OCI-LY7 (cell line): ENCODE measurements around the gene TGM5. TPM values are rescaled to one million over a fixed set of nuclear protein-coding genes. Genes with fewer than 3 reads are reported as not detected.

ENCODE experiments used
- BruUV-seq: library from RNA; stranded (reverse); fragments of 400-500 nt; replicated peaks from 2 replicates; lab custom pipeline; 2021; lab: Mats Ljungman, UMichigan
- CTCF ChIA-PET: fragments of 300-600 bp; sonication (Branson Sonifier 250); formaldehyde crosslinking; loops from one replicate; lab custom pipeline; 2022; ENCODE audit warnings: antibody characterized with exemption; ENCODE audit not compliant: unreplicated experiment; lab: Charles Lee
- POLR2A ChIA-PET: fragments of 300-600 bp; sonication (Branson Sonifier 250); formaldehyde crosslinking; loops from one replicate; lab custom pipeline; 2022; ENCODE audit warnings: antibody characterized with exemption; lab: Charles Lee
- DNase-seq: peaks from one replicate; pipeline ENCODE4 v3.0.0-alpha.2; 2015; ENCODE audit warnings: low spot score
- H2AFZ ChIP-seq: fragments of 200-600 bp; sonication (generic), shearing (Covaris generic); 2 replicates; pipeline ENCODE4 v1.6.1; 2014; ENCODE audit warnings: mild to moderate bottlenecking, antibody characterized with exemption, low read length, moderate library complexity
- H3K27ac ChIP-seq: fragments of 200-600 bp; sonication (generic); 2 replicates; pipeline ENCODE4 v1.5.1; 2014; ENCODE audit warnings: mixed run types, low read depth, mild to moderate bottlenecking, moderate library complexity, low read length, inconsistent platforms; ENCODE audit not compliant: poor library complexity, severe bottlenecking
- H3K36me3 ChIP-seq: fragments of 200-600 bp; sonication (generic); 2 replicates; pipeline ENCODE4 v1.6.1; 2014; ENCODE audit warnings: mild to moderate bottlenecking, antibody characterized with exemption, low read length, moderate library complexity, mixed read lengths; ENCODE audit not compliant: insufficient read depth
- H3K4me1 ChIP-seq: fragments of 200-600 bp; sonication (generic); 2 replicates; pipeline ENCODE4 v1.5.1; 2014; ENCODE audit warnings: mild to moderate bottlenecking, low read length; ENCODE audit not compliant: insufficient read depth, poor library complexity, severe bottlenecking
- H3K4me2 ChIP-seq: fragments of 200-600 bp; sonication (generic); 2 replicates; pipeline ENCODE4 v1.6.1; 2014; ENCODE audit warnings: mild to moderate bottlenecking, low read length
- H3K4me3 ChIP-seq: fragments of 200-600 bp; sonication (generic); 2 replicates; pipeline ENCODE4 v1.5.1; 2014; ENCODE audit warnings: mild to moderate bottlenecking, low read depth, low read length; ENCODE audit not compliant: poor library complexity, severe bottlenecking
- H3K79me2 ChIP-seq: fragments of 200-600 bp; sonication (generic); 2 replicates; pipeline ENCODE4 v1.6.1; 2016; ENCODE audit warnings: low read depth, mild to moderate bottlenecking, low read length, moderate library complexity, mixed read lengths; ENCODE audit not compliant: insufficient read depth
- H3K9me2 ChIP-seq: fragments of 200-600 bp; sonication (generic); 2 replicates; pipeline ENCODE4 v1.6.1; 2016; ENCODE audit warnings: mild to moderate bottlenecking, low read length, mixed read lengths; ENCODE audit not compliant: insufficient read depth
- H3K9me3 ChIP-seq: fragments of 200-600 bp; sonication (generic); 2 replicates; pipeline ENCODE4 v1.6.1; 2014; ENCODE audit warnings: mild to moderate bottlenecking, mixed run types, low read length, mixed read lengths
- H4K20me1 ChIP-seq: fragments of 200-600 bp; sonication (generic); 2 replicates; pipeline ENCODE4 v1.6.1; 2014; ENCODE audit warnings: mild to moderate bottlenecking, antibody characterized with exemption, low read length, moderate library complexity, mixed read lengths; ENCODE audit not compliant: insufficient read depth
- EZH2phosphoT487 ChIP-seq: fragments of 200-600 bp; sonication (generic); IDR thresholded peaks from 2 replicates; pipeline ENCODE4 v1.6.1; 2018; ENCODE audit warnings: low read depth, borderline replicate concordance, mild to moderate bottlenecking, mixed run types, antibody characterized with exemption, low read length, moderate library complexity, mixed read lengths
- intact Hi-C: fragments of 100-400 bp; cut with micrococcal nuclease; formaldehyde crosslinking; loops from one replicate; pipeline ENCODE4 v1.10.0; 2022; ENCODE audit not compliant: unreplicated experiment
- total RNA-seq, 2 experiments: library from RNA; depleted of rRNA in 1 of 2; stranded (reverse); fragments of >200 nt in 1 of 2; shearing (Covaris generic) in 1 of 2; gene quantifications; 2 replicates each; pipeline ENCODE4 v1.2.3, GENCODE V29; 2014 to 2022
- TF ChIP-seq, protein P1 (sequence below): fragments of 200-600 bp; sonication (generic); conservative IDR thresholded peaks from 2 replicates; pipeline ENCODE4 v1.5.1; 2014; ENCODE audit warnings: mild to moderate bottlenecking, antibody characterized with exemption, low read length, moderate library complexity, mixed read lengths

The TGM5 gene
- total RNA-seq, 2 experiments from 2014 or later, result not detected

DNA sequence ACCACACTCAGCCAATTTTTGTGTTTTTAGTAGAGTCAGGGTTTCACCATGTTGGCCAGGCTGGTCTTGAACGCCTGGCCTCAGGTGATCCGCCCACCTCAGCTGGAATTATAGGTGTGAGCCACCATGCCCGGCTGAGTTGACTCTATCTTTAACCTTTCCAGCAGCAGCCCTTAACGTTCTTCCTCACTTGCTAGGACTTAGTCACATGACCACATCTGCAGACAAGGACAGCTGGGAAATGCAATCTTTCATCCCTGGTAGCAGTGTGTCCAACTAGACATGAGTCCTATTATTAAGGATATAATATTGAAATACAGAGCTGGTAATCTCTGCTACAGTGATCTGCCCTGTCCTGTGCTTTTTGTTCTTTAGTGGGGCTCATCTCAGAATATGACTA, 45.6 kb upstream of the TGM5 start:
- Histone ChIP-seq H3K4me3 (no peak overlapping the region), H3K9me3 (no peaks in the 10 kb centered on the region), H3K4me2 (no peak overlapping the region), H3K36me3 (no peaks in the 10 kb centered on the region), H4K20me1 (no peaks in the 10 kb centered on the region), H3K27ac (no peak overlapping the region), H3K4me1 (no peaks in the 10 kb centered on the region), H3K9me2 (no peaks in the 10 kb centered on the region), H3K79me2 (no peaks in the 10 kb centered on the region), H2AFZ (no peak overlapping the region)
- intact Hi-C loops, result no loop called here
- no TSS peak for BruUV-seq
- no peak for TF ChIP-seq EZH2phosphoT487
- TF ChIP-seq, protein P1, sequence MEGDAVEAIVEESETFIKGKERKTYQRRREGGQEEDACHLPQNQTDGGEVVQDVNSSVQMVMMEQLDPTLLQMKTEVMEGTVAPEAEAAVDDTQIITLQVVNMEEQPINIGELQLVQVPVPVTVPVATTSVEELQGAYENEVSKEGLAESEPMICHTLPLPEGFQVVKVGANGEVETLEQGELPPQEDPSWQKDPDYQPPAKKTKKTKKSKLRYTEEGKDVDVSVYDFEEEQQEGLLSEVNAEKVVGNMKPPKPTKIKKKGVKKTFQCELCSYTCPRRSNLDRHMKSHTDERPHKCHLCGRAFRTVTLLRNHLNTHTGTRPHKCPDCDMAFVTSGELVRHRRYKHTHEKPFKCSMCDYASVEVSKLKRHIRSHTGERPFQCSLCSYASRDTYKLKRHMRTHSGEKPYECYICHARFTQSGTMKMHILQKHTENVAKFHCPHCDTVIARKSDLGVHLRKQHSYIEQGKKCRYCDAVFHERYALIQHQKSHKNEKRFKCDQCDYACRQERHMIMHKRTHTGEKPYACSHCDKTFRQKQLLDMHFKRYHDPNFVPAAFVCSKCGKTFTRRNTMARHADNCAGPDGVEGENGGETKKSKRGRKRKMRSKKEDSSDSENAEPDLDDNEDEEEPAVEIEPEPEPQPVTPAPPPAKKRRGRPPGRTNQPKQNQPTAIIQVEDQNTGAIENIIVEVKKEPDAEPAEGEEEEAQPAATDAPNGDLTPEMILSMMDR, result no peak
- ChIA-PET CTCF (no interaction called here), POLR2A (no interaction called here)
- DNase-seq, result no peak

GRCh38 chr15:43302205-43302817, 35.6 kb upstream of the TGM5 start, which contains the start of gene TGM7:
TGM7 (minus strand) TSS chr15:43302255.
- Histone ChIP-seq H3K9me2 (no peaks in the 10 kb centered on the region), H3K36me3 (no peaks in the 10 kb centered on the region), H3K4me1 (no peaks in the 10 kb centered on the region), H3K9me3 (no peaks in the 10 kb centered on the region), H3K4me2 (no peak within 1 kb of the TSS), H3K27ac (no peak within 1 kb of the TSS), H4K20me1 (no peaks in the 10 kb centered on the region), H3K4me3 (no peak within 1 kb of the TSS), H3K79me2 (no peaks in the 10 kb centered on the region), H2AFZ (no peak within 1 kb of the TSS)
- intact Hi-C loops, result no loop called here
- BruUV-seq, result no TSS peak
- ChIA-PET CTCF (no interaction called here), POLR2A (no interaction called here)
- TF ChIP-seq EZH2phosphoT487, result no peak
- TF ChIP-seq, protein P1, result no peak
- DNase-seq, result no peak

DNA sequence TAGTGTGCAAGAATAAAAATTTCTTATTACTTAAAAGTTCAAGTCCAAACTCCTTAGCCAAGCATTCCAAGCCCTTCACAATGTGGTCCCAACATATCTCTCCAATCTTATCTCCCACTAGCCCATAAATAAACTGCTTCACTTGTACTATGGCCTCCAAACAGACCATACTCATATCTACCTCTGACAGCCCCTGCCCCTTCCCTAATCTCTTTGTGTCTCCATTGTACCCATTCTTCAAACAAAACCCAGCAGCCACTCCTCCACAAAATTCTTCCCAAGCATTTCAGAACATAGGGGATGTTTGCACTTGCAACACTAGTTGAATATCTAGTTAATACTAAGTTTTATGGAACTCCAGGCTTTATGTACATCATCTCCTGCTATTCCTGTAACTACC, 33.2 kb upstream of the TGM5 start:
- H3K79me2 ChIP-seq, result no peaks in the 10 kb centered on the region
- no TSS peak for BruUV-seq
- no peaks in the 10 kb centered on the region for H3K4me1 ChIP-seq
- TF ChIP-seq, protein P1, result no peak
- no peak for TF ChIP-seq EZH2phosphoT487
- intact Hi-C loops, result no loop called here
- H4K20me1 ChIP-seq, result no peaks in the 10 kb centered on the region
- no peak overlapping the region for H3K27ac ChIP-seq
- no peak overlapping the region for H2AFZ ChIP-seq
- no peak overlapping the region for H3K4me3 ChIP-seq
- no peak for DNase-seq
- no peaks in the 10 kb centered on the region for H3K9me2 ChIP-seq
- H3K36me3 ChIP-seq, result no peaks in the 10 kb centered on the region
- ChIA-PET POLR2A (no interaction called here), CTCF (no interaction called here)
- no peaks in the 10 kb centered on the region for H3K9me3 ChIP-seq
- H3K4me2 ChIP-seq, result no peak overlapping the region
